Measurements from ENCODE around the gene NRP1.

DNA sequence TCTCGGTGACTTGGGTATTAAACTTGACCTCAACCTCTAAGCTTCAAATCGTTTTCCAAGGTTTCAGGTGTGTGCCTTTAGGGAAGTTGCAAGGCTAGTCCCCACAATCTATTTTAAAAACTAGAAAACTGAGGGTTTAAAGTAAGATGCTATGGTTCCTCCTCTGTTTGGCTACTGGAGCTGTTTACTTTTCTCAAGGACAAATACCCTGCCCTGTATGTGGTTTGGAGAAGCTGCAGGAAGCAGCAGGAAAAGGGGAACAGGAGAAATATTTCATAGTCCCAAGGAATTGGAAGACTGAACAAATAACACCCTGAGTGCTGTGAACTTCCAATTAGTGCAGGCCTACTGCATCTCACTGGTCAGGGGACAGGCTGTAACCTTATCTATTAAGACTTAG, 135.9 kb downstream of the NRP1 start:
- TF ChIP-seq POLR2A (IDR thresholded peaks at IDR 0.05; ENCODE audit: low read depth, low read length) = no peak
- TF ChIP-seq, protein P1, sequence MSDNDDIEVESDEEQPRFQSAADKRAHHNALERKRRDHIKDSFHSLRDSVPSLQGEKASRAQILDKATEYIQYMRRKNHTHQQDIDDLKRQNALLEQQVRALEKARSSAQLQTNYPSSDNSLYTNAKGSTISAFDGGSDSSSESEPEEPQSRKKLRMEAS (IDR thresholded peaks at IDR 0.05; ENCODE audit: insufficient read depth, insufficient read length) = no peak
- TF ChIP-seq, protein P2, sequence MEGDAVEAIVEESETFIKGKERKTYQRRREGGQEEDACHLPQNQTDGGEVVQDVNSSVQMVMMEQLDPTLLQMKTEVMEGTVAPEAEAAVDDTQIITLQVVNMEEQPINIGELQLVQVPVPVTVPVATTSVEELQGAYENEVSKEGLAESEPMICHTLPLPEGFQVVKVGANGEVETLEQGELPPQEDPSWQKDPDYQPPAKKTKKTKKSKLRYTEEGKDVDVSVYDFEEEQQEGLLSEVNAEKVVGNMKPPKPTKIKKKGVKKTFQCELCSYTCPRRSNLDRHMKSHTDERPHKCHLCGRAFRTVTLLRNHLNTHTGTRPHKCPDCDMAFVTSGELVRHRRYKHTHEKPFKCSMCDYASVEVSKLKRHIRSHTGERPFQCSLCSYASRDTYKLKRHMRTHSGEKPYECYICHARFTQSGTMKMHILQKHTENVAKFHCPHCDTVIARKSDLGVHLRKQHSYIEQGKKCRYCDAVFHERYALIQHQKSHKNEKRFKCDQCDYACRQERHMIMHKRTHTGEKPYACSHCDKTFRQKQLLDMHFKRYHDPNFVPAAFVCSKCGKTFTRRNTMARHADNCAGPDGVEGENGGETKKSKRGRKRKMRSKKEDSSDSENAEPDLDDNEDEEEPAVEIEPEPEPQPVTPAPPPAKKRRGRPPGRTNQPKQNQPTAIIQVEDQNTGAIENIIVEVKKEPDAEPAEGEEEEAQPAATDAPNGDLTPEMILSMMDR (IDR thresholded peaks at IDR 0.05; ENCODE audit: extremely low read depth in 1 of 2, insufficient read depth in 1 of 2, low read depth in 1 of 2, low read length in 2 of 2) = no peak
- TF ChIP-seq EZH2 (IDR thresholded peaks at IDR 0.05; ENCODE audit: borderline replicate concordance, low read depth, low read length, severe bottlenecking) = no peak
- TF ChIP-seq MYC (IDR thresholded peaks at IDR 0.05; ENCODE audit: low read depth, low read length) = no peak

All from endothelial cell of umbilical vein (primary cell).